NT2/D1 (cell line): ENCODE results near the gene ARSB.

ENCODE experiments used
- DNase-seq: peaks from one replicate; pipeline ENCODE4 v3.0.0-alpha.2; 2011; ENCODE audit warnings: low read depth, low spot score
- H3K27me3 ChIP-seq: 2 replicates; pipeline ENCODE4 v1.6.0; 2011; ENCODE audit warnings: mild to moderate bottlenecking; ENCODE audit not compliant: insufficient read length, insufficient read depth
- H3K36me3 ChIP-seq: 2 replicates; pipeline ENCODE4 v1.6.1; 2011; ENCODE audit warnings: mild to moderate bottlenecking, low read length, mixed read lengths; ENCODE audit not compliant: insufficient read depth, insufficient read length
- H3K4me1 ChIP-seq: 2 replicates; pipeline ENCODE4 v1.5.1; 2011; ENCODE audit not compliant: insufficient read depth, insufficient read length
- H3K4me3 ChIP-seq: 2 replicates; pipeline ENCODE4 v1.5.1; 2011; ENCODE audit warnings: low read depth; ENCODE audit not compliant: insufficient read length
- H3K9ac ChIP-seq: 2 replicates; pipeline ENCODE4 v1.6.0; 2011; ENCODE audit warnings: low read depth; ENCODE audit not compliant: insufficient read length
- H3K9me3 ChIP-seq: 2 replicates; pipeline ENCODE4 v1.5.1; 2011; ENCODE audit warnings: mild to moderate bottlenecking, low read length; ENCODE audit not compliant: insufficient read depth
- SUZ12 ChIP-seq: IDR thresholded peaks from 2 replicates; pipeline ENCODE4 v1.6.1; 2011; ENCODE audit not compliant: insufficient read length, insufficient read depth; ENCODE audit errors: extremely low read depth
- YY1 ChIP-seq: IDR thresholded peaks from 2 replicates; pipeline ENCODE4 v1.6.1; 2011; ENCODE audit not compliant: insufficient read length, insufficient read depth
- ZNF274 ChIP-seq: IDR thresholded peaks from 2 replicates; pipeline ENCODE4 v1.6.1; 2011; ENCODE audit warnings: mild to moderate bottlenecking, low read depth, low read length

Gene ARSB

DNA sequence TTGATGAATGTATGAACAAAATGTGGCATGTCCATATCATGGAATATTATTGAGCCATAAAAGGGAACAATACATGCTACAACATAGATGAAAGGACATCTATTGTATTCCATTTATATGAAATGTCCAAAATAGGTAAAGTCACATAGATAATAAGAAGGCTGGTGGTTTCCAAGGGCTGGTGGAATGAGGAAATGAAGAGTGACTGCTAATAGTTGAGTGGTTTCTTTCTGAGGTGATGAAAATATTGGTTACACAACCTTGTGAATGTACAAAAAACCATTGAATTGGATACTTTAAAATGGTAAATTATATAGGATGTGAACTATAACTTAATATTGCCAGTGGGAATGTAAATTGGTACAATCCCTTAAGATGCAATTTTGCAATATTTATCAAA, 5.2 kb downstream of the ARSB start:
- no peak for DNase-seq
- Histone ChIP-seq H3K4me3 (no peak overlapping the region), H3K4me1 (no peaks in the 10 kb centered on the region), H3K9ac (no peak overlapping the region), H3K27me3 (no peaks in the 10 kb centered on the region), H3K36me3 (no peaks in the 10 kb centered on the region), H3K9me3 (no peaks in the 10 kb centered on the region)
- no peak for TF ChIP-seq SUZ12
- no peak for TF ChIP-seq YY1
- no peak for TF ChIP-seq ZNF274

DNA sequence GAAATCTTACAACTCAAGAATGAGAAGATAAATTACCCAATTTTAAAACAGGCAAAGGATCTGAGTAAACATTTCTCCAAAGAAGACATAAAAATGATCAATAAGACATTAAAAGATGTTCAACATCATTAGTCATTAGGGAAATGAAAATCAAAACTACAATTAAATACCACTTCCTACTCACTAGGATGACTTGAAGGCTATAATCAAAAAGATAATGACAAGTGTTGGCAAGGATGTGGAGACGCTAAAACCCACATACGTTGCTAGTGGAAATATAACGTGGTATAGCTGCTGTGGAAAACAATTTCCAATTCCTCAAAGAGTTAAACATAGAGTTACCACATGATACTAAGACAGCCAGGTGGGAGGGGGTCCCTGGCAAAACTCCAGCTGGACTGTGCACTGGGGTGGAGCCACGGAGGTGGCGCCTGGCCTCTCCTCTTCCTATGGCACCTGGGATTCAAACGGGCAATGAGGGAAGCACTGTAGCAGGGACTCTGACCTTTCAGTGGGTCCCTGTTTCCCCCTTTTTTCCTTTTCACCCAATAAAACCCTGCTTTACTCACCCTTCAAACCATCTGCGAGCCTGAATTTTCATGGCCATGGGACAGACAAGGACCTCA, 5.9 kb downstream of the ARSB start:
- no peaks in the 10 kb centered on the region for H3K4me1 ChIP-seq
- TF ChIP-seq ZNF274 (no peak), YY1 (no peak), SUZ12 (no peak)
- no peak overlapping the region for H3K4me3 ChIP-seq
- no peak overlapping the region for H3K9ac ChIP-seq
- no peak for DNase-seq
- no peaks in the 10 kb centered on the region for H3K27me3 ChIP-seq
- H3K9me3 ChIP-seq: no peaks in the 10 kb centered on the region
- H3K36me3 ChIP-seq: no peaks in the 10 kb centered on the region

DNA sequence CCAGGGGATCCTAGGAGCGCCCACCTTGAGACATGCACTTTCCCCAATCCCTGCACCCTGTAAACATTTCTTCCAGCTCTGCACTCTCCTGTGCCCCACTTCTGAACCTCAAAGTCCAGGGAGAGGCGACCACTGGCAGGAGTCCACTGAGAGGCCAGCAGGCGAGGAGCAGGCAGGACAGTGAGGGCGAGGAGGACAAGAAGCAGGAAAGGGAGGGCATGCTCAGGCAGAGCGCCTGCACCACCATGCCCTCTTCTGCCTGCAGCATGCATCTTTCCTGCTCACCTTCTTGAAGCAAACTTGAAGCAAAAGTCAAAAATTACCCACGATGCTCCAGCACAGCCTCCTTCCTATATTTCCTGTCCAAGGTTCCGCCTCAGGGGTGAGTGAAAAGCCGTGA, 10.1 kb downstream of the ARSB start:
- Histone ChIP-seq H3K4me3 (no peak overlapping the region), H3K27me3 (no peaks in the 10 kb centered on the region), H3K36me3 (no peaks in the 10 kb centered on the region), H3K9me3 (no peaks in the 10 kb centered on the region), H3K4me1 (no peaks in the 10 kb centered on the region), H3K9ac (no peak overlapping the region)
- no peak for DNase-seq
- no peak for TF ChIP-seq SUZ12
- TF ChIP-seq YY1: no peak
- no peak for TF ChIP-seq ZNF274

DNA sequence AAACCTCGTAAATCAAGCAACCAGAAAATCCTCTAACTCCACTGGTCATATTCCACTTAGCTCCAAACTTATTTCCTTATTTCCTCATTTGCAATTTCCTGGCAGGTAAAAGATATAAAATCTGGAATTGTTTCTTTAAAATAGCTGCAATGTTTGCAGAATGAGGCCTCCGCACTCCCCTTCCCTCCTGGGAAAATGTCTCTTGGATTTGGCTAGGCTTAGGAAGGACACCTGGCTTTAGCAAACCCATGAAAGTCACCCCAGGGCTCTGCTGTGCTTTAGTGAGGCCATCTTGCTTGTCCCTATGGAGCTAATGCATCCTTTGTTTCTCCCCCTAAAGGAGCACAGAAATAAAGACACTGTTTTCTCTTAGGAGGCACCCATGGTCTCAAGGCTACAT, 10.5 kb downstream of the ARSB start:
- TF ChIP-seq YY1 (no peak), SUZ12 (no peak), ZNF274 (no peak)

DNA sequence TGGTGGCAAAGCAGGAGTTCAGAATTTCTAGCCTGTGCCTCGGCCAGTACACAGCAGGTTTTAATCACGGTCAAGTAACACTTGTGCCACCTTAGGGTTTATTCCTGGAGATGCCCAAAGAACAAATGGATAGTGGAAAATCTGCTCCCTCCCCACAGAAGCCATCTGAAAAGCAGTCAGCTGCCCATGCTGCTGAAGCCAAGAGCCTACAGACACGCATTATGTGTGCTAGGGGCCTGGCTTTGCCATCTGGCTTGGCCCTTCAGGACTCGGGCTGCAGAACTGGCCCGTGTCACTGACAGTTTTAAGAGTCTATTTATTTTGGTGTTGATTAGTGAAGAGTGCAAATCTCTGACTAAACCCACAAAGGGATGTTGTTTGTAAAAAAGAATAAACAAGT, 11.1 kb downstream of the ARSB start:
- TF ChIP-seq ZNF274 (no peak), YY1 (no peak), SUZ12 (no peak)
- no peaks in the 10 kb centered on the region for H3K36me3 ChIP-seq
- no peak overlapping the region for H3K9ac ChIP-seq
- no peak overlapping the region for H3K4me3 ChIP-seq
- H3K27me3 ChIP-seq: no peaks in the 10 kb centered on the region
- no peaks in the 10 kb centered on the region for H3K9me3 ChIP-seq
- DNase-seq: no peak
- no peaks in the 10 kb centered on the region for H3K4me1 ChIP-seq

More for the DNA sequence above, 10.5 kb downstream of the ARSB start:
- DNase-seq: no peak
- H3K4me3 ChIP-seq: no peak overlapping the region
- H3K9ac ChIP-seq: no peak overlapping the region
- no peaks in the 10 kb centered on the region for H3K36me3 ChIP-seq
- H3K4me1 ChIP-seq: no peaks in the 10 kb centered on the region
- H3K27me3 ChIP-seq: no peaks in the 10 kb centered on the region
- no peaks in the 10 kb centered on the region for H3K9me3 ChIP-seq

DNA sequence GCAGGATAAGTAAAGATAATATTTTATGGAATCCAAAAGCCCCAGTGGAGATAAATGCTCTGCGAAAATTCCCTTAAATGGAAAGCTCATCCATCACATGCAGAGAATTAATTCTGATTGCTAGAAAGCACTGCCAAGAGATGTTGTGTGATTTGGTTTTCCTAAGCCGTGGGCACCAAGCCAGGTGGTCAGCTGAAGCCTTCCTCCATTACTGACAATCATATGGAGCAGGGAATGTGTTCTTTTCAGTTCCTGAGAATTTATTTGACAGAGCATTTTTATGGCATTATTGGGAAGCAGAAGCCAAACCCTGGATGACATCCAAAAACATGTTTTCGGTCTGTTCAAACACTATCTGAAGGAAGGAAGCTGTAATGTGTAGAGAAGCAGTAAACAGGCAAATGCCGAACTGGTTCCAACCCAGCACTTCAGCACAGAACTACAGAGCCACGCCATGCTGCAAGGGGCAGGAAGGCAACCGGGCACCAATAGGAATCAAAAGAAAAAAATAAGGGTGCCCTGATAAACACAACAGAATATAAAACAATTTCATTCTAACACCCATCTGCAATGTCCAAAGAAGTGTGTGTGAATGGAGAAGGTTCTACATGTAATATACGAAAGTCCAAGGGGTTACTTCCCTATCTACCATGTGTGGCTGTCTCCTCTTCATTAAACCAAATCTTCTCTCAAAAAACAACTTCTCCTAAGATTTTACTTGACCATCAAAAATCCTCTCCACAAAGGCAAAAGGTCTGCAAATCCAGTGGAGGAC, 12.3 kb downstream of the ARSB start:
- Histone ChIP-seq H3K4me1 (no peaks in the 10 kb centered on the region), H3K27me3 (no peaks in the 10 kb centered on the region), H3K9ac (no peak overlapping the region), H3K4me3 (no peak overlapping the region), H3K36me3 (peaks cover 3% of the 10 kb centered on the region), H3K9me3 (no peaks in the 10 kb centered on the region)
- no peak for TF ChIP-seq SUZ12
- TF ChIP-seq YY1: no peak
- TF ChIP-seq ZNF274: no peak
- DNase-seq: no peak

DNA sequence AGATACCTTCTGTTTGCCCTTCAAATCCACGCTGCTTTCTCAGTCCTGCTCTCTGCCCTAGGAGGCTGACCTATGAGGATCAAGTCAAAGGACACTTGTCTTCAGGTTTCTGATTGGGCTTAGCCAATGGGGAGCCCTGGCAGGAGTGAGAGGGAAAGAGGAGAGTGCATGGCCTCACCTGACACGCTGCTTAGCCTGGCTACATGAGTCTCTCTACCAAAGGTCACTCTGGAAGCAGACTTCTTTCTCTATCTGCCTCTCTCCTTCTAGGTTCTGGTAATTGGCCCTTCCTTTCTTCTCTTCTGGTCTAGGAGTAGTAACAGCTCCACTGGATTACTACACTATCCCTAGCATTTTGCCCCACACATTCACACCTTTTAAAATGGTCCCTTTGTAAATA, 13.1 kb downstream of the ARSB start:
- TF ChIP-seq ZNF274 (no peak), YY1 (no peak)

More for the DNA sequence above, 13.1 kb downstream of the ARSB start:
- no peak overlapping the region for H3K9ac ChIP-seq
- DNase-seq: no peak
- H3K4me3 ChIP-seq: no peak overlapping the region
- no peaks in the 10 kb centered on the region for H3K27me3 ChIP-seq
- no peaks in the 10 kb centered on the region for H3K4me1 ChIP-seq
- no peaks in the 10 kb centered on the region for H3K9me3 ChIP-seq
- H3K36me3 ChIP-seq: peaks cover 3% of the 10 kb centered on the region
